Rectal smooth muscle tissue (tissue), 1 donor: ENCODE data around the gene PSMA7.
"Not testable (repeated sequence)": the region's sequence is repeated elsewhere in the genome, so short reads cannot be mapped to it uniquely, and the experiment has no call there.

Experiments
- H3K27ac ChIP-seq: one replicate; pipeline ENCODE4 v1.7.0; 2013; ENCODE audit warnings: low read depth, low read length, inconsistent platforms
- H3K27me3 ChIP-seq: one replicate; pipeline ENCODE4 v1.7.0; 2013; ENCODE audit warnings: low read length; ENCODE audit not compliant: control insufficient read depth, insufficient read depth
- H3K36me3 ChIP-seq: one replicate; pipeline ENCODE4 v1.7.0; 2013; ENCODE audit warnings: low read length; ENCODE audit not compliant: control insufficient read depth, insufficient read depth
- H3K4me1 ChIP-seq: one replicate; pipeline ENCODE4 v1.7.0; 2013; ENCODE audit warnings: low read length; ENCODE audit not compliant: control insufficient read depth, insufficient read depth
- H3K4me3 ChIP-seq: one replicate; pipeline ENCODE4 v1.7.0; 2013; ENCODE audit warnings: low read length
- H3K9ac ChIP-seq: one replicate; pipeline ENCODE4 v1.7.0; 2013; ENCODE audit warnings: low read length

Gene PSMA7

GRCh38 chr20:62116558-62117361, 26.4 kb downstream of the PSMA7 start:
- no peaks in the 10 kb centered on the region for H3K4me1 ChIP-seq

GRCh38 chr20:62115800-62116407, 27.3 kb downstream of the PSMA7 start:
- H3K4me1 ChIP-seq, H3K9ac ChIP-seq, H3K27ac ChIP-seq, H3K36me3 ChIP-seq, H3K4me3 ChIP-seq, H3K27me3 ChIP-seq: not testable (repeated sequence)

More at GRCh38 chr20:62116558-62117361, 26.4 kb downstream of the PSMA7 start:
- Histone ChIP-seq H3K27me3 (no peaks in the 10 kb centered on the region), H3K36me3 (no peaks in the 10 kb centered on the region), H3K9ac (no peak overlapping the region), H3K4me3 (no peak overlapping the region), H3K27ac (no peak overlapping the region)

GRCh38 chr20:62114894-62115293, 28.3 kb downstream of the PSMA7 start:
- H3K36me3 ChIP-seq = no peaks in the 10 kb centered on the region
- no peaks in the 10 kb centered on the region for H3K4me1 ChIP-seq
- no peak overlapping the region for H3K9ac ChIP-seq
- H3K27me3 ChIP-seq = no peaks in the 10 kb centered on the region
- H3K4me3 ChIP-seq = no peak overlapping the region
- no peak overlapping the region for H3K27ac ChIP-seq

DNA sequence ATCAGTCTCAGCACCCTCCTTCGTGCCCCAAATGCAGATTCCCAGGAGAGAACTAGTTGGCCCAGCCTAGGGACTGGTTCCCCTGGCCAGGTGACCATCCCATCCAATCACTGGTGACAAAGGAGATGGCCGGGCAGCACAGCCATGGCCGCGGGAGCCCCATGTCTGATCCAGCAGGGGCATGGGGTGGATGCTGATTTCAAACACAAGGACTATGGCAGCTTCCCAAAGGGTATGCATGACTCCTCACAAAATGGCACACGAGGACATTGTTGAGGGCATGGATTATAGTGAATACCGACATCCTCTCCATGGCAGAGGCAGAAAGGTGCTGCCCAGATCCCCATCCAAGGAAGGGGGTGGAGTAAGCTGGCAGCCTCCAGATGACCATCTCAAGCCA, 30.8 kb downstream of the PSMA7 start:
- no peak overlapping the region for H3K27ac ChIP-seq
- H3K27me3 ChIP-seq = no peaks in the 10 kb centered on the region
- no peaks in the 10 kb centered on the region for H3K4me1 ChIP-seq
- H3K4me3 ChIP-seq = no peak overlapping the region
- H3K9ac ChIP-seq = no peak overlapping the region
- no peaks in the 10 kb centered on the region for H3K36me3 ChIP-seq

DNA sequence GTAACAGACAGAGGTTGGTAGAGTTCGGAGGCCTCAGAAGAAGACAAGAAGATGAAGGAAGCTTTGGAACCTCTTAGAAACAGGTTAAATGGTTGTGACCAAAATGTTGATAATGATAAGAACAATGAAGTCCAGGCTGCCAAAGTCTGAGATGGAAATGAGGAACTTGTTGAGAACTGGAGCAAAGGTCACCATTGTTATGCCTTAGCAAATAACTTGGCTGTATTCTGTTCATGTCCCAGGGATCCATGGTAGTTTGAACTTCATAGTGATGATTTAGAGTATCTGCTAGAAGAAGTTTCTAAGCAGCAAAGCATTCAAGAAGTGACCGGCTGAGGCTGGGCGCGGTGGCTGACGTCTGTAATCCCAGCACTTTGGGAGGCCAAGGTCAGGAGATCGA, 32.0 kb downstream of the PSMA7 start:
- no peaks in the 10 kb centered on the region for H3K4me1 ChIP-seq
- H3K4me3 ChIP-seq = no peak overlapping the region
- H3K27me3 ChIP-seq = no peaks in the 10 kb centered on the region
- H3K9ac ChIP-seq = no peak overlapping the region
- H3K36me3 ChIP-seq = no peaks in the 10 kb centered on the region
- no peak overlapping the region for H3K27ac ChIP-seq

- H3K27me3 ChIP-seq = peaks cover 4% of the 10 kb centered on the region
- H3K9ac ChIP-seq = no peak overlapping the region
Measured at GRCh38 chr20:62105592-62105991, 37.6 kb downstream of the PSMA7 start.

GRCh38 chr20:62104791-62105345, 38.3 kb downstream of the PSMA7 start:
- H3K27ac ChIP-seq = peak overlapping the region; percentile 63
- H3K9ac ChIP-seq = no peak overlapping the region
- peaks cover 4% of the 10 kb centered on the region for H3K4me1 ChIP-seq
- peak overlapping the region; percentile 16 for H3K4me3 ChIP-seq
- peaks cover 4% of the 10 kb centered on the region for H3K27me3 ChIP-seq
- H3K36me3 ChIP-seq = no peaks in the 10 kb centered on the region

More at GRCh38 chr20:62105592-62105991, 37.6 kb downstream of the PSMA7 start:
- Histone ChIP-seq H3K4me1 (peaks cover 4% of the 10 kb centered on the region), H3K4me3 (no peak overlapping the region), H3K27ac (no peak overlapping the region), H3K36me3 (no peaks in the 10 kb centered on the region)

- Histone ChIP-seq H3K4me3 (no peak overlapping the region), H3K9ac (no peak overlapping the region), H3K27ac (no peak overlapping the region), H3K36me3 (no peaks in the 10 kb centered on the region), H3K4me1 (peaks cover 4% of the 10 kb centered on the region), H3K27me3 (peaks cover 4% of the 10 kb centered on the region)
Measured at GRCh38 chr20:62104234-62104789, 38.9 kb downstream of the PSMA7 start.

DNA sequence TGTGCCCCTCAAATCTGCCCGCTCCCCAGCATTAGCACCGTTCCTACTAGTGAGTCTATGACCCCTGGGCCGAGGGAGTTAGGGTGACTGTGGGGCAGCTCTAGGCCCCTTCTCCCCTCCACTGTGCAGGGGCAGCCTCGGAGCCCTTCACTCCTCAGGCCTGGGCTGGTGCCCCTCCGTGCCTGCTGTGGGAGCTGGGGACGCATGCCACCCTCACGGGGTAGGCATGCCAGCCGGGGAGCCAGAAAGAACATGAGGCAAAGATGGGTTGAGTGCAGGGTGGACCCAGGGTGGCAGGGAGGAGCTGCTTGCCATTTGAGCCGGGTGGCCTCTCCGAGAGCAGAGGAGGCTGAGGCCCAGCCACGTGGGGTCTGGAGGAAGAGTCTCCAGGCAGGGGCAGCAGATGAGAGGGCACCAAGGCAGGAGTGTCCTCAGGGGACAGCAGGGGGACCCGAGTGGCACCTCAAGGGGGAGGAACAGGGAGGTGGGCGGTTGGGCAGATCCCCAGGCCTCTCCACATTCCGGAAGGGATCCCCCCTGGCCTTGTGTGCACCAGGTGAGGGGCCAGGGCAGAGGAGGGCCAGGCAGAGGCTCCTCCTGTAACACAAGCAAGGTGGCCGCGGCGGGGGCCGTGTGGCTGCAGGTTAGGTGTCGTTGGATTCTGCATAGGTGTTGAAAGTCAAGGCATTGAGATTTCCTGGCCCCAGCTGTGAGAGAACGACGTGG, 39.5 kb downstream of the PSMA7 start:
- Histone ChIP-seq H3K9ac (no peak overlapping the region), H3K27ac (no peak overlapping the region), H3K36me3 (no peaks in the 10 kb centered on the region), H3K4me3 (no peak overlapping the region), H3K27me3 (peaks cover 4% of the 10 kb centered on the region), H3K4me1 (peaks cover 4% of the 10 kb centered on the region)

- H3K27ac ChIP-seq = no peak overlapping the region
- no peak overlapping the region for H3K9ac ChIP-seq
- H3K27me3 ChIP-seq = peaks cover 4% of the 10 kb centered on the region
Measured at GRCh38 chr20:62101078-62101477, 42.1 kb downstream of the PSMA7 start.

GRCh38 chr20:62097881-62098407, 45.2 kb downstream of the PSMA7 start:
- Histone ChIP-seq H3K4me1 (no peaks in the 10 kb centered on the region), H3K27me3 (no peaks in the 10 kb centered on the region), H3K9ac (no peak overlapping the region), H3K27ac (no peak overlapping the region), H3K36me3 (no peaks in the 10 kb centered on the region), H3K4me3 (no peak overlapping the region)

More at GRCh38 chr20:62101078-62101477, 42.1 kb downstream of the PSMA7 start:
- Histone ChIP-seq H3K4me1 (peaks cover 4% of the 10 kb centered on the region), H3K36me3 (no peaks in the 10 kb centered on the region), H3K4me3 (no peak overlapping the region)
